Suppressor macrophage treated with lipopolysaccharide for 1 hour (primary cell): ENCODE data around the gene TBC1D3K.
"Not testable (repeated sequence)": the region's sequence is repeated elsewhere in the genome, so short reads cannot be mapped to it uniquely, and the experiment has no call there.

Experiments
- DNase-seq, 3 donors: peaks; one replicate each; pipeline ENCODE4 v3.0.0-alpha.2; 2020 to 2022

The TBC1D3K gene

GRCh38 chr17:37924115-37924514 lies at the start of gene TBC1D3K:
TSS of gene TBC1D3K (plus strand) at chr17:37924415. CDS start at chr17:37926000, 1,585 bp downstream.
- DNase-seq: not testable (repeated sequence)

- DNase-seq: no peak
Measured at GRCh38 chr17:37884516-37884915, 39.7 kb upstream of the TBC1D3K start.

GRCh38 chr17:37885136-37885535 lies 39.1 kb upstream of the TBC1D3K start:
- no peak for DNase-seq

GRCh38 chr17:37888881-37889280 lies 35.3 kb upstream of the TBC1D3K start:
- DNase-seq: no peak

- DNase-seq: not testable (repeated sequence)
Measured at GRCh38 chr17:37896961-37897360, 27.3 kb upstream of the TBC1D3K start.
